HepG2 (cell line): ENCODE measurements around the gene MAPK11. TPM values are rescaled to one million over a fixed set of nuclear protein-coding genes. Genes with fewer than 3 reads are reported as not detected.
A peak's percentile ranks its signal among the peaks of the same experiment; 100 is the strongest.

Source experiments
- ATAC-seq: fragments of 200-7000 bp; cut with Tn5 transposase; 3 replicates; pipeline ENCODE4 v1.9.1; 2020; ENCODE audit warnings: mild to moderate bottlenecking, moderate library complexity
- Bru-seq: library from RNA; stranded (reverse); fragments of 400-500 nt; gene quantifications from one replicate; lab custom pipeline; 2021; lab: Mats Ljungman, UMichigan
- BruChase-seq, 2 experiments: library from RNA; stranded (reverse); fragments of 400-500 nt; gene quantifications; one replicate each; lab custom pipeline; 2021; lab: Mats Ljungman, UMichigan
- BruUV-seq: library from RNA; stranded (reverse); fragments of 400-500 nt; replicated peaks from 2 replicates; lab custom pipeline; 2021; lab: Mats Ljungman, UMichigan
- CTCF ChIA-PET: fragments of 300-600 bp; formaldehyde crosslinking; extraction: SDS; loops from one replicate; lab custom pipeline; 2021; ENCODE audit warnings: low total read pairs, inconsistent platforms, low intra/inter-chr PET ratio; lab: Yijun Ruan, JAX
- POLR2A ChIA-PET: fragments of 350-600 bp; sonication (Branson Sonifier 250); formaldehyde crosslinking; loops from one replicate; lab custom pipeline; 2020; ENCODE audit warnings: antibody characterized with exemption, inconsistent platforms; lab: Yijun Ruan, JAX
- DNase-seq: peaks from one replicate; pipeline ENCODE4 v3.0.0-alpha.2; 2015; ENCODE audit warnings: low spot score
- FAIRE-seq: peaks from 3 replicates; lab custom pipeline; 2011; peaks lifted over from hg19 to GRCh38; lab: Jason Lieb, UNC
- H2AFZ ChIP-seq: one replicate; pipeline ENCODE4 v1.6.1; 2011; ENCODE audit warnings: low read length, inconsistent platforms
- H3K27ac ChIP-seq: fragments of 300-600 bp; 3 replicates; pipeline ENCODE4 v1.8.0; 2011; ENCODE audit warnings: mixed run types, mild to moderate bottlenecking, mixed read lengths, low read length, inconsistent platforms; ENCODE audit not compliant: insufficient read depth; ENCODE audit errors: extremely low read length
- H3K27me3 ChIP-seq, 2 experiments: fragments of 200-600 bp in 1 of 2; 2 replicates in 1 of 2; 3 replicates in 1 of 2; pipeline versions ENCODE4 v1.6.0 to v1.8.0; 2011; ENCODE audit warnings: low read length in 2 of 2, mild to moderate bottlenecking in 2 of 2, moderate library complexity in 2 of 2, inconsistent platforms in 1 of 2; ENCODE audit not compliant: insufficient read depth in 2 of 2, control insufficient read depth in 1 of 2
- H3K36me3 ChIP-seq, 2 experiments: fragments of 200-600 bp in 1 of 2; replicated peaks in 1 of 2; 2 replicates in 1 of 2; 3 replicates in 1 of 2; pipeline versions ENCODE4 v1.5.1 to v1.8.0; 2011; ENCODE audit warnings: low read length in 2 of 2, inconsistent platforms in 1 of 2; ENCODE audit not compliant: insufficient read depth in 2 of 2, control insufficient read depth in 1 of 2
- H3K4me1 ChIP-seq: 2 replicates; pipeline ENCODE4 v1.5.1; 2012; ENCODE audit warnings: low read length, inconsistent platforms; ENCODE audit not compliant: insufficient read depth
- H3K4me2 ChIP-seq: 2 replicates; pipeline ENCODE4 v1.6.0; 2011; ENCODE audit warnings: low read depth, low read length, inconsistent platforms
- H3K4me3 ChIP-seq, 3 experiments: fragments of 200-600 bp in 1 of 3; sonication (generic), shearing (Covaris generic) in 1 of 3; replicated peaks in 1 of 3; 2 replicates each; pipeline ENCODE4 v1.5.1; 2011 to 2016; ENCODE audit warnings: low read length in 3 of 3, inconsistent platforms in 2 of 3, low read depth in 2 of 3, mild to moderate bottlenecking in 2 of 3, control low read depth in 1 of 3, mixed read lengths in 1 of 3; ENCODE audit not compliant: insufficient read depth in 1 of 3
- H3K79me2 ChIP-seq: one replicate; pipeline ENCODE4 v1.6.1; 2011; ENCODE audit warnings: low read length, inconsistent platforms; ENCODE audit not compliant: insufficient read depth
- H3K9ac ChIP-seq: 2 replicates; pipeline ENCODE4 v1.6.0; 2011; ENCODE audit warnings: mild to moderate bottlenecking, low read depth, low read length, inconsistent platforms; ENCODE audit not compliant: insufficient read depth
- H3K9me3 ChIP-seq: 2 replicates; pipeline ENCODE4 v1.5.1; 2012; ENCODE audit warnings: mild to moderate bottlenecking, low read length
- H4K20me1 ChIP-seq: 2 replicates; pipeline ENCODE4 v1.6.0; 2011; ENCODE audit warnings: inconsistent platforms, mild to moderate bottlenecking, low read length, moderate library complexity; ENCODE audit not compliant: insufficient read depth
- ADNP ChIP-seq: sonication (generic); formaldehyde crosslinking; IDR thresholded peaks from 2 replicates; pipeline ENCODE4 v1.4.0; 2020; ENCODE audit warnings: missing genetic modification reagents
- ARHGAP35 ChIP-seq: sonication (generic); formaldehyde crosslinking; IDR thresholded peaks from 2 replicates; pipeline ENCODE4 v1.9.0; 2022; ENCODE audit warnings: mild to moderate bottlenecking, inconsistent platforms, moderate library complexity, missing genetic modification reagents, borderline replicate concordance
- STAT6 ChIP-seq: sonication (generic); formaldehyde crosslinking; IDR thresholded peaks from 2 replicates; pipeline ENCODE4 v1.4.0; 2020; ENCODE audit warnings: missing genetic modification reagents, mild to moderate bottlenecking, borderline replicate concordance
- U2AF1 ChIP-seq: fragments of 200-400 bp; formaldehyde crosslinking; optimal IDR thresholded peaks from 2 replicates; pipeline ENCODE3; 2017; ENCODE audit warnings: mild to moderate bottlenecking, low read depth, low read length
- ZNF264 ChIP-seq: sonication (generic); formaldehyde crosslinking; IDR thresholded peaks from 2 replicates; pipeline ENCODE4 v1.4.0; 2020; ENCODE audit warnings: missing genetic modification reagents
- ZNF574 ChIP-seq: sonication (generic); formaldehyde crosslinking; IDR thresholded peaks from 2 replicates; pipeline ENCODE4 v1.4.0; 2020; ENCODE audit warnings: missing genetic modification reagents
- ZSCAN31 ChIP-seq: sonication (generic); formaldehyde crosslinking; IDR thresholded peaks from 2 replicates; pipeline ENCODE4 v1.5.0; 2020; ENCODE audit warnings: low read depth, mild to moderate bottlenecking, missing genetic modification reagents
- WGBS: methylation state at CpG from one replicate; pipeline ENCODE4 v1.1.6; 2017; ENCODE audit warnings: low lambda C conversion rate; 5-methylcytosine and 5-hydroxymethylcytosine counted together
- in situ Hi-C: cut with HindIII; loops from 2 replicates; pipeline ENCODE4 v1.10.0; 2017; ENCODE audit warnings: low pct_unique_long_range_greater_than_20kb; ENCODE audit not compliant: extremely low pct_ligation_motif_present
- intact Hi-C: fragments of 100-400 bp; cut with micrococcal nuclease; formaldehyde crosslinking; loops from one replicate; pipeline ENCODE4 v1.10.0; 2022; ENCODE audit not compliant: unreplicated experiment
- long read RNA-seq, 2 experiments: library from RNA in 1 of 2; library from polyadenylated mRNA in 1 of 2; stranded (forward) in 1 of 2; unstranded in 1 of 2; transcript quantifications; one replicate each; pipeline ENCODE4 v2.0.0, GENCODE V29; 2019 to 2022
- polyA minus RNA-seq, 3 experiments: library from RNA; depleted of rRNA, polyadenylated mRNA; stranded (reverse); fragments of >200 nt; gene quantifications; 2 replicates each; pipeline ENCODE4 v1.2.3, GENCODE V29; 2011; ENCODE audit warnings: low replicate concordance in 1 of 3
- polyA plus RNA-seq, 8 experiments: library from polyadenylated mRNA; depleted of rRNA in 3 of 8; stranded (reverse) in 7 of 8; unstranded in 1 of 8; fragments of >200 nt; fragmentation: Illumina TruSeq in 4 of 8; extraction: Trizol in 4 of 8; gene quantifications; 2 replicates each; pipeline versions ENCODE4 v1.2.1 to v1.2.3, GENCODE V29; 2011 to 2016; ENCODE audit warnings: low read depth in 4 of 8, missing spikeins in 1 of 8, mixed read lengths in 1 of 8; ENCODE audit not compliant: insufficient read depth in 1 of 8
- total RNA-seq, 5 experiments: library from RNA; depleted of rRNA; stranded (reverse); fragments of >200 nt; fragmentation: Illumina TruSeq; extraction: Trizol; gene quantifications; 2 replicates each; pipeline ENCODE4 v1.2.3, GENCODE V29; 2016; ENCODE audit warnings: low read depth in 1 of 5
- TF ChIP-seq, protein P1 (sequence below): sonication (generic); formaldehyde crosslinking; IDR thresholded peaks from 2 replicates; pipeline ENCODE4 v1.4.0; 2020; ENCODE audit warnings: missing genetic modification reagents

Gene MAPK11
- total RNA-seq (2016; rRNA removed; fragmentation: Illumina TruSeq; extraction: Trizol) (0.15 TPM in 1 of 2 replicates, not detected in the other), polyA plus RNA-seq (2011; rRNA removed) (0.17 and 0.46 TPM in 2 replicates), polyA minus RNA-seq (2011; rRNA and poly(A)+ RNA removed; ENCODE audit: low replicate concordance) (0.58 and 0.94 TPM in 2 replicates), Bru-seq, nascent RNA (percentile 19 among the genes with signal in this experiment), BruChase-seq, experiment 1, labeled RNA remaining after a 6-hour chase (percentile 25 among the genes with signal in this experiment), BruChase-seq, experiment 2, labeled RNA remaining after a 2-hour chase (percentile 15 among the genes with signal in this experiment)
- total RNA-seq (2016; cell fraction: cytosol; rRNA removed; fragmentation: Illumina TruSeq; extraction: Trizol; ENCODE audit: low read depth), result not detected in 2 replicates
- 0.12 and 0.15 TPM in 2 replicates for total RNA-seq (2016; cell fraction: insoluble cytoplasmic fraction; rRNA removed; fragmentation: Illumina TruSeq; extraction: Trizol)
- 0.10 and 0.19 TPM in 2 replicates for total RNA-seq (2016; cell fraction: membrane; rRNA removed; fragmentation: Illumina TruSeq; extraction: Trizol)
- 0.28 TPM in 1 of 2 replicates, not detected in the other for total RNA-seq (2016; cell fraction: nucleus; rRNA removed; fragmentation: Illumina TruSeq; extraction: Trizol)
- polyA plus RNA-seq (2011; cell fraction: cytosol; rRNA removed), result 0.13 and 0.19 TPM in 2 replicates
- polyA plus RNA-seq (2011; cell fraction: nucleus; rRNA removed), result 1.9 TPM in 2 replicates
- polyA plus RNA-seq (2012), result 0.21 TPM in 1 of 2 replicates, not detected in the other
- polyA plus RNA-seq (2016; cell fraction: cytosol; fragmentation: Illumina TruSeq; extraction: Trizol; ENCODE audit: low read depth), result 0.05 and 0.07 TPM in 2 replicates
- polyA plus RNA-seq (2016; cell fraction: insoluble cytoplasmic fraction; fragmentation: Illumina TruSeq; extraction: Trizol; ENCODE audit: low read depth), result 0.19 and 0.24 TPM in 2 replicates
- 0.13 TPM in 1 of 2 replicates, not detected in the other for polyA plus RNA-seq (2016; cell fraction: membrane; fragmentation: Illumina TruSeq; extraction: Trizol; ENCODE audit: low read depth)
- polyA plus RNA-seq (2016; cell fraction: nucleus; fragmentation: Illumina TruSeq; extraction: Trizol; ENCODE audit: insufficient read depth, low read depth), result 0.25 and 0.37 TPM in 2 replicates
- polyA minus RNA-seq (2011; cell fraction: cytosol; rRNA and poly(A)+ RNA removed), result not detected in 2 replicates
- 0.13 TPM in 1 of 2 replicates, not detected in the other for polyA minus RNA-seq (2011; cell fraction: nucleus; rRNA and poly(A)+ RNA removed)
- long read RNA-seq, experiment 1, result 0 reads
- long read RNA-seq, experiment 2, result 0 reads

GRCh38 chr22:50269970-50270665, at the start of gene MAPK11:
TSS of gene MAPK11 (minus strand) at chr22:50270380. CDS start at chr22:50270292, 88 bp downstream.
- no TSS peak for BruUV-seq
- no peak within 1 kb of the TSS for H3K9ac ChIP-seq
- peaks cover 12 to 45% of the 10 kb centered on the region in 2 experiments for H3K27me3 ChIP-seq
- 2% methylated on average over 9 of the region's 92 CpGs for WGBS
- H3K4me1 ChIP-seq, result peaks cover 39% of the 10 kb centered on the region
- no peak within 1 kb of the TSS for H2AFZ ChIP-seq
- DNase-seq (no peak), ATAC-seq (no peak; the same call in 2 of the 3 replicates), FAIRE-seq (no peak)
- in situ Hi-C loops (no loop called here), intact Hi-C loops (loop anchor here (2.0 kb wide), 1 partner anchor 73 kb away; the partner anchor contains the start of gene PPP6R2)
- H3K36me3 ChIP-seq, result peaks cover 0 to under 1% of the 10 kb centered on the region in 2 experiments; a peak in 2 of 5 replicates
- POLR2A ChIA-PET, result no interaction called here
- no peaks in the 10 kb centered on the region for H3K79me2 ChIP-seq
- CTCF ChIA-PET, result interaction anchor here (2.3 kb wide), 1 partner anchor 72 kb away, joined by 8 read pairs; the partner anchor contains the start of gene PPP6R2
- H3K4me2 ChIP-seq, result peak within 1 kb of the TSS; percentile 74
- H4K20me1 ChIP-seq, result peaks cover 8% of the 10 kb centered on the region; the same call in 1 of the 2 replicates
- H3K9me3 ChIP-seq, result no peaks in the 10 kb centered on the region
- H3K4me3 ChIP-seq, result peak within 1 kb of the TSS; percentile 43 to 62 (median 46); a peak in 5 of 6 replicates
- no peak within 1 kb of the TSS for H3K27ac ChIP-seq
- TF ChIP-seq STAT6 (CRISPR knock-in tag) (no peak), ADNP (CRISPR knock-in tag) (no peak), ZNF574 (no peak), ARHGAP35 (no peak), ZNF264 (CRISPR knock-in tag) (no peak), ZSCAN31 (CRISPR knock-in tag) (0 out of 2 replicates have a peak, but pooled peaks have one; percentile 1), U2AF1 (no peak)
- TF ChIP-seq, protein P1, sequence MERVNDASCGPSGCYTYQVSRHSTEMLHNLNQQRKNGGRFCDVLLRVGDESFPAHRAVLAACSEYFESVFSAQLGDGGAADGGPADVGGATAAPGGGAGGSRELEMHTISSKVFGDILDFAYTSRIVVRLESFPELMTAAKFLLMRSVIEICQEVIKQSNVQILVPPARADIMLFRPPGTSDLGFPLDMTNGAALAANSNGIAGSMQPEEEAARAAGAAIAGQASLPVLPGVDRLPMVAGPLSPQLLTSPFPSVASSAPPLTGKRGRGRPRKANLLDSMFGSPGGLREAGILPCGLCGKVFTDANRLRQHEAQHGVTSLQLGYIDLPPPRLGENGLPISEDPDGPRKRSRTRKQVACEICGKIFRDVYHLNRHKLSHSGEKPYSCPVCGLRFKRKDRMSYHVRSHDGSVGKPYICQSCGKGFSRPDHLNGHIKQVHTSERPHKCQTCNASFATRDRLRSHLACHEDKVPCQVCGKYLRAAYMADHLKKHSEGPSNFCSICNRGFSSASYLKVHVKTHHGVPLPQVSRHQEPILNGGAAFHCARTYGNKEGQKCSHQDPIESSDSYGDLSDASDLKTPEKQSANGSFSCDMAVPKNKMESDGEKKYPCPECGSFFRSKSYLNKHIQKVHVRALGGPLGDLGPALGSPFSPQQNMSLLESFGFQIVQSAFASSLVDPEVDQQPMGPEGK, result peak; percentile 44; the same call in 1 of the 2 replicates
